Hepatocyte (in vitro differentiated cells): Measurements from ENCODE around the gene NRG3. TPM values are rescaled to one million over a fixed set of nuclear protein-coding genes. Genes with fewer than 3 reads are reported as not detected.

Experiments used
- DNase-seq: peaks from one replicate; pipeline ENCODE4 v3.0.0-alpha.2; 2016; ENCODE audit warnings: low spot score
- H2AFZ ChIP-seq: fragments of 200-600 bp; sonication (generic); 2 replicates; pipeline ENCODE4 v1.6.0; 2016; ENCODE audit warnings: antibody characterized with exemption, mild to moderate bottlenecking
- H3K27ac ChIP-seq: fragments of 200-600 bp; sonication (generic); 2 replicates; pipeline ENCODE4 v1.5.1; 2016; ENCODE audit warnings: mild to moderate bottlenecking
- H3K27me3 ChIP-seq: fragments of 200-600 bp; sonication (generic); 2 replicates; pipeline ENCODE4 v1.6.1; 2016
- H3K36me3 ChIP-seq: fragments of 200-600 bp; sonication (generic); replicated peaks from 2 replicates; pipeline ENCODE4 v1.5.1; 2016; ENCODE audit warnings: low read depth; ENCODE audit not compliant: insufficient read depth
- H3K4me1 ChIP-seq: fragments of 200-600 bp; sonication (generic); 2 replicates; pipeline ENCODE4 v1.5.1; 2016; ENCODE audit warnings: mild to moderate bottlenecking, moderate library complexity; ENCODE audit not compliant: insufficient read depth
- H3K4me2 ChIP-seq: fragments of 200-600 bp; sonication (generic); 2 replicates; pipeline ENCODE4 v1.6.0; 2016
- H3K4me3 ChIP-seq: fragments of 200-600 bp; sonication (generic); 2 replicates; pipeline ENCODE4 v1.5.1; 2016; ENCODE audit warnings: mild to moderate bottlenecking
- H3K79me2 ChIP-seq: fragments of 200-600 bp; sonication (generic); 2 replicates; pipeline ENCODE4 v1.6.0; 2017; ENCODE audit warnings: mild to moderate bottlenecking
- H3K9me2 ChIP-seq: fragments of 200-600 bp; sonication (generic); replicated peaks from 2 replicates; pipeline ENCODE4 v1.6.0; 2017; ENCODE audit warnings: mild to moderate bottlenecking; ENCODE audit not compliant: insufficient read depth
- H3K9me3 ChIP-seq: fragments of 200-600 bp; sonication (generic); 2 replicates; pipeline ENCODE4 v1.5.1; 2016; ENCODE audit warnings: low read depth, mild to moderate bottlenecking
- H4K20me1 ChIP-seq: fragments of 200-600 bp; sonication (generic); 2 replicates; pipeline ENCODE4 v1.6.0; 2016; ENCODE audit warnings: mild to moderate bottlenecking; ENCODE audit not compliant: insufficient read depth, poor library complexity, severe bottlenecking
- CTCF ChIP-seq: fragments of 200-600 bp; sonication (generic); IDR thresholded peaks from 2 replicates; pipeline ENCODE4 v1.5.1; 2016; ENCODE audit warnings: antibody characterized with exemption, mild to moderate bottlenecking; ENCODE audit not compliant: poor library complexity
- EZH2 ChIP-seq: fragments of 200-600 bp; sonication (generic); IDR thresholded peaks from 2 replicates; pipeline ENCODE4 v1.6.1; 2016; ENCODE audit warnings: antibody characterized with exemption, mild to moderate bottlenecking, borderline replicate concordance
- EZH2phosphoT487 ChIP-seq: fragments of 200-600 bp; sonication (generic); IDR thresholded peaks from one replicate; pipeline ENCODE4 v1.6.1; 2018; ENCODE audit warnings: antibody characterized with exemption, mild to moderate bottlenecking, low read depth, moderate library complexity; ENCODE audit not compliant: unreplicated experiment, severe bottlenecking
- whole genome bisulfite sequencing: methylation state at CpG from one replicate; pipeline ENCODE4 v1.1.6; 2016; ENCODE audit warnings: low lambda C conversion rate; ENCODE audit errors: missing lambda C conversion rate; 5-methylcytosine and 5-hydroxymethylcytosine counted together
- polyA plus RNA-seq: library from polyadenylated mRNA; unstranded; fragments of >200 nt; fragmentation: Nextera tagmentation; extraction: Ambion mirVana; gene quantifications from 2 replicates; pipeline ENCODE4 v1.2.1, GENCODE V29; 2016
- total RNA-seq: library from RNA; depleted of rRNA; stranded (reverse); fragments of >200 nt; gene quantifications from 2 replicates; pipeline ENCODE4 v1.2.3, GENCODE V29; 2014

The NRG3 gene
- total and polyA plus RNA-seq, 2 experiments from 2014 or later: 0.57 to 2.0 TPM

- 55% methylated on average over 1 of the region's 1 CpG for WGBS
Observed at GRCh38 chr10:82400841-82401240, 525.8 kb downstream of the NRG3 start.

GRCh38 chr10:82402906-82403401 is 528.0 kb downstream of the NRG3 start:
- 60% methylated on average over 4 of the region's 4 CpGs for WGBS
- no peak overlapping the region for H2AFZ ChIP-seq

More at GRCh38 chr10:82400841-82401240, 525.8 kb downstream of the NRG3 start:
- Histone ChIP-seq H3K9me2 (no peaks in the 10 kb centered on the region), H3K27me3 (no peaks in the 10 kb centered on the region), H3K4me2 (no peak overlapping the region), H3K79me2 (no peaks in the 10 kb centered on the region), H3K9me3 (no peaks in the 10 kb centered on the region), H4K20me1 (no peaks in the 10 kb centered on the region), H3K4me3 (no peak overlapping the region), H3K36me3 (no peaks in the 10 kb centered on the region), H3K27ac (no peak overlapping the region), H3K4me1 (no peaks in the 10 kb centered on the region), H2AFZ (no peak overlapping the region)
- DNase-seq: no peak
- TF ChIP-seq CTCF (no peak), EZH2phosphoT487 (no peak), EZH2 (no peak)

GRCh38 chr10:82409671-82410070 is 534.7 kb downstream of the NRG3 start:
- Histone ChIP-seq H3K27me3 (no peaks in the 10 kb centered on the region), H3K79me2 (no peaks in the 10 kb centered on the region), H3K9me3 (no peaks in the 10 kb centered on the region), H3K9me2 (no peaks in the 10 kb centered on the region), H3K4me3 (no peak overlapping the region), H3K36me3 (no peaks in the 10 kb centered on the region), H2AFZ (no peak overlapping the region), H3K4me2 (no peak overlapping the region), H3K27ac (no peak overlapping the region), H3K4me1 (no peaks in the 10 kb centered on the region), H4K20me1 (no peaks in the 10 kb centered on the region)
- no peak for DNase-seq
- no peak for TF ChIP-seq CTCF
- TF ChIP-seq EZH2phosphoT487: no peak
- TF ChIP-seq EZH2: no peak
- 97% methylated on average over 2 of the region's 2 CpGs for WGBS

More at GRCh38 chr10:82402906-82403401, 528.0 kb downstream of the NRG3 start:
- Histone ChIP-seq H3K36me3 (no peaks in the 10 kb centered on the region), H3K9me2 (no peaks in the 10 kb centered on the region), H3K4me1 (no peaks in the 10 kb centered on the region), H3K79me2 (no peaks in the 10 kb centered on the region), H3K4me3 (no peak overlapping the region), H3K4me2 (no peak overlapping the region), H3K9me3 (no peaks in the 10 kb centered on the region), H3K27ac (no peak overlapping the region), H4K20me1 (no peaks in the 10 kb centered on the region), H3K27me3 (no peaks in the 10 kb centered on the region)
- no peak for TF ChIP-seq EZH2phosphoT487
- TF ChIP-seq EZH2: no peak
- TF ChIP-seq CTCF: no peak
- DNase-seq: no peak

GRCh38 chr10:82411416-82411815 is 536.4 kb downstream of the NRG3 start:
- H3K4me2 ChIP-seq: no peak overlapping the region
- H3K9me3 ChIP-seq: no peaks in the 10 kb centered on the region
- no peaks in the 10 kb centered on the region for H3K79me2 ChIP-seq
- 50% methylated on average over 4 of the region's 4 CpGs for WGBS
- H3K4me1 ChIP-seq: no peaks in the 10 kb centered on the region
- no peaks in the 10 kb centered on the region for H3K36me3 ChIP-seq
- no peak overlapping the region for H2AFZ ChIP-seq
- no peak for DNase-seq
- H3K4me3 ChIP-seq: no peak overlapping the region
- TF ChIP-seq EZH2phosphoT487 (no peak), EZH2 (no peak)
- H3K27me3 ChIP-seq: no peaks in the 10 kb centered on the region
- peak overlapping the region; percentile 53 for H3K27ac ChIP-seq
- H4K20me1 ChIP-seq: no peaks in the 10 kb centered on the region
- H3K9me2 ChIP-seq: no peaks in the 10 kb centered on the region
